WTC11 (cell line): ENCODE data around the gene MEX3B. TPM values are rescaled to one million over a fixed set of nuclear protein-coding genes. Genes with fewer than 3 reads are reported as not detected.

Source experiments
- ATAC-seq: fragments of 200-7000 bp; cut with Tn5 transposase; 2 replicates; pipeline ENCODE4 v1.10.0; 2021; ENCODE audit warnings: mild to moderate bottlenecking, moderate library complexity
- CTCF ChIA-PET: fragments of 300-600 bp; sonication (Branson Sonifier 250); formaldehyde crosslinking; loops from one replicate; lab custom pipeline; 2021; ENCODE audit warnings: antibody characterized with exemption; lab: Charles Lee
- POLR2A ChIA-PET: fragments of 350-600 bp; sonication (Branson Sonifier 250); formaldehyde crosslinking; loops from one replicate; lab custom pipeline; 2021; ENCODE audit warnings: antibody characterized with exemption; lab: Charles Lee
- DNase-seq: peaks from one replicate; pipeline ENCODE4 v3.0.0; 2021; ENCODE audit warnings: low spot score
- H3K27ac Mint-ChIP-seq: 2 replicates; pipeline ENCODE4 v1.8.0; 2021; ENCODE audit warnings: mixed read lengths
- H3K27me3 Mint-ChIP-seq: 2 replicates; pipeline ENCODE4 v1.8.0; 2021; ENCODE audit warnings: low read depth, mild to moderate bottlenecking, moderate library complexity, mixed read lengths
- H3K36me3 Mint-ChIP-seq: 2 replicates; pipeline ENCODE4 v1.8.0; 2021; ENCODE audit warnings: mixed read lengths
- H3K4me1 Mint-ChIP-seq: 2 replicates; pipeline ENCODE4 v1.8.0; 2022; ENCODE audit warnings: mixed read lengths
- H3K4me3 Mint-ChIP-seq: 2 replicates; pipeline ENCODE4 v1.8.0; 2021; ENCODE audit warnings: mild to moderate bottlenecking, moderate library complexity, mixed read lengths
- H3K9me3 Mint-ChIP-seq: 2 replicates; pipeline ENCODE4 v1.8.0; 2021; ENCODE audit warnings: mixed read lengths
- CREB1 ChIP-seq: sonication (generic); formaldehyde crosslinking; IDR thresholded peaks from 2 replicates; pipeline ENCODE4 v1.8.0; 2023; ENCODE audit warnings: mild to moderate bottlenecking, missing genetic modification reagents
- CREM ChIP-seq: sonication (generic); formaldehyde crosslinking; IDR thresholded peaks from 2 replicates; pipeline ENCODE4 v1.8.1; 2022; ENCODE audit warnings: mild to moderate bottlenecking, missing genetic modification reagents, moderate library complexity
- EMX1 ChIP-seq: fragments of 250-450 bp; sonication (Bioruptor Pico); IDR thresholded peaks from 2 replicates; pipeline ENCODE4 v1.8.0; 2021; ENCODE audit warnings: mild to moderate bottlenecking
- GRHL2 ChIP-seq: fragments of 250-450 bp; sonication (Bioruptor Pico); IDR thresholded peaks from 2 replicates; pipeline ENCODE4 v1.8.0; 2022; ENCODE audit warnings: mild to moderate bottlenecking, moderate library complexity; ENCODE audit not compliant: insufficient replicate concordance, severe bottlenecking
- JAZF1 ChIP-seq: fragments of 250-450 bp; sonication (Bioruptor Pico); IDR thresholded peaks from 2 replicates; pipeline ENCODE4 v1.9.0; 2021; ENCODE audit warnings: moderate library complexity, mild to moderate bottlenecking, inconsistent platforms
- JUN ChIP-seq: sonication (generic); formaldehyde crosslinking; IDR thresholded peaks from 2 replicates; pipeline ENCODE4 v1.8.0; 2023; ENCODE audit warnings: mild to moderate bottlenecking, missing genetic modification reagents
- MYBL2 ChIP-seq: sonication (generic); formaldehyde crosslinking; IDR thresholded peaks from 2 replicates; pipeline ENCODE4 v1.8.1; 2023; ENCODE audit warnings: mild to moderate bottlenecking, moderate library complexity, missing genetic modification reagents
- NFYB ChIP-seq: sonication (generic); formaldehyde crosslinking; conservative IDR thresholded peaks from 2 replicates; pipeline ENCODE4 v1.8.0; 2022; ENCODE audit warnings: low read depth, missing genetic modification reagents
- NR2C2 ChIP-seq: sonication (generic); formaldehyde crosslinking; IDR thresholded peaks from 2 replicates; pipeline ENCODE4 v1.8.0; 2022; ENCODE audit warnings: mild to moderate bottlenecking, missing genetic modification reagents
- RELA ChIP-seq: sonication (generic); formaldehyde crosslinking; IDR thresholded peaks from 2 replicates; pipeline ENCODE4 v1.8.1; 2022; ENCODE audit warnings: missing genetic modification reagents, mild to moderate bottlenecking, borderline replicate concordance
- SOX15 ChIP-seq: fragments of 250-450 bp; sonication (Bioruptor Pico); IDR thresholded peaks from 2 replicates; pipeline ENCODE4 v1.9.0; 2021; ENCODE audit warnings: mild to moderate bottlenecking
- TEAD4 ChIP-seq: sonication (generic); formaldehyde crosslinking; IDR thresholded peaks from 2 replicates; pipeline ENCODE4 v1.8.0; 2022; ENCODE audit warnings: mild to moderate bottlenecking, missing genetic modification reagents
- ZBTB21 ChIP-seq: sonication (generic); formaldehyde crosslinking; IDR thresholded peaks from 2 replicates; pipeline ENCODE4 v1.8.1; 2023; ENCODE audit warnings: mild to moderate bottlenecking, missing genetic modification reagents, borderline replicate concordance
- ZNF138 ChIP-seq: sonication (generic); formaldehyde crosslinking; conservative IDR thresholded peaks from 2 replicates; pipeline ENCODE4 v1.8.1; 2022; ENCODE audit warnings: mild to moderate bottlenecking, moderate library complexity, missing genetic modification reagents
- ZNF219 ChIP-seq: sonication (generic); formaldehyde crosslinking; IDR thresholded peaks from 2 replicates; pipeline ENCODE4 v1.8.0; 2023; ENCODE audit warnings: missing genetic modification reagents, mild to moderate bottlenecking, borderline replicate concordance
- ZNF423 ChIP-seq: fragments of 250-450 bp; sonication (Bioruptor Pico); IDR thresholded peaks from 2 replicates; pipeline ENCODE4 v2.1.2; 2022; ENCODE audit warnings: mild to moderate bottlenecking, moderate library complexity
- ZNF671 ChIP-seq: fragments of 250-450 bp; sonication (Bioruptor Pico); IDR thresholded peaks from 2 replicates; pipeline ENCODE4 v1.8.0; 2021; ENCODE audit warnings: mild to moderate bottlenecking
- total RNA-seq: library from RNA; stranded (reverse); gene quantifications from 3 replicates; pipeline ENCODE4 v1.2.3, GENCODE V29; 2021
- TF ChIP-seq, protein P1 (sequence below): sonication (generic); formaldehyde crosslinking; IDR thresholded peaks from 2 replicates; pipeline ENCODE4 v1.8.0; 2022; ENCODE audit warnings: mild to moderate bottlenecking, missing genetic modification reagents
- TF ChIP-seq, protein P2 (sequence below): sonication (generic); formaldehyde crosslinking; IDR thresholded peaks from 2 replicates; pipeline ENCODE4 v1.8.0; 2022; ENCODE audit warnings: mild to moderate bottlenecking, missing genetic modification reagents
- TF ChIP-seq, protein P3 (sequence below): sonication (generic); formaldehyde crosslinking; IDR thresholded peaks from 2 replicates; pipeline ENCODE4 v1.8.0; 2022; ENCODE audit warnings: mild to moderate bottlenecking, missing genetic modification reagents
- TF ChIP-seq, protein P4 (sequence below): sonication (generic); formaldehyde crosslinking; IDR thresholded peaks from 2 replicates; pipeline ENCODE4 v1.8.0; 2023; ENCODE audit warnings: mild to moderate bottlenecking, missing genetic modification reagents
- TF ChIP-seq, protein P5 (sequence below): fragments of 250-450 bp; sonication (Bioruptor Pico); IDR thresholded peaks from 2 replicates; pipeline ENCODE4 v2.1.2; 2022; ENCODE audit warnings: mild to moderate bottlenecking, moderate library complexity
- TF ChIP-seq, protein P6 (sequence below): sonication (generic); formaldehyde crosslinking; IDR thresholded peaks from 2 replicates; pipeline ENCODE4 v1.8.1; 2022; ENCODE audit warnings: low read depth, missing genetic modification reagents, borderline replicate concordance
- TF ChIP-seq, protein P7 (sequence below): sonication (generic); formaldehyde crosslinking; IDR thresholded peaks from 2 replicates; pipeline ENCODE4 v1.8.1; 2023; ENCODE audit warnings: mild to moderate bottlenecking, missing genetic modification reagents
- TF ChIP-seq, protein P8 (sequence below): fragments of 250-450 bp; sonication (Bioruptor Pico); IDR thresholded peaks from 2 replicates; pipeline ENCODE4 v1.9.0; 2021; ENCODE audit warnings: mild to moderate bottlenecking

MEX3B gene
- total RNA-seq, 1 experiment from 2014 or later = 8.8 TPM

DNA sequence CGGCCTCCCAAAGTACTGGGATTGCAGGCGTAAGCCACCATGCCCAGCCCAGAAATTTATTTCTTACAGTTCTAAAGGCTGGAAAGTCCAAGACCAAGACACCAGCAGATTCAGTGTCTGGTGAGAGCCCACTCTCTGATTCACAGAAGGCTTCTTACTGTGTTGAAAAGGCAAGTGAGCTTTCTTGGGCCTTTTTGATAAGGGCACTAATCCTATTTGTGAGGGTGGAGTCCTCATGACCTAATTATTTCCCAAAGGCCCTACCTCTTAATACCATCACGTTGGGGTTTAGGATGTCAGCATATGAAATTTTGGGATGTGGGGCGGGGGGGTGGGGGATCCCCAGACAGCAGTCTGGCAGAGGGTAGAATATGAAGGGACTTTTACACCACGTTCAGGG is 47.5 kb upstream of the MEX3B start (continued):
- TF ChIP-seq, protein P1, sequence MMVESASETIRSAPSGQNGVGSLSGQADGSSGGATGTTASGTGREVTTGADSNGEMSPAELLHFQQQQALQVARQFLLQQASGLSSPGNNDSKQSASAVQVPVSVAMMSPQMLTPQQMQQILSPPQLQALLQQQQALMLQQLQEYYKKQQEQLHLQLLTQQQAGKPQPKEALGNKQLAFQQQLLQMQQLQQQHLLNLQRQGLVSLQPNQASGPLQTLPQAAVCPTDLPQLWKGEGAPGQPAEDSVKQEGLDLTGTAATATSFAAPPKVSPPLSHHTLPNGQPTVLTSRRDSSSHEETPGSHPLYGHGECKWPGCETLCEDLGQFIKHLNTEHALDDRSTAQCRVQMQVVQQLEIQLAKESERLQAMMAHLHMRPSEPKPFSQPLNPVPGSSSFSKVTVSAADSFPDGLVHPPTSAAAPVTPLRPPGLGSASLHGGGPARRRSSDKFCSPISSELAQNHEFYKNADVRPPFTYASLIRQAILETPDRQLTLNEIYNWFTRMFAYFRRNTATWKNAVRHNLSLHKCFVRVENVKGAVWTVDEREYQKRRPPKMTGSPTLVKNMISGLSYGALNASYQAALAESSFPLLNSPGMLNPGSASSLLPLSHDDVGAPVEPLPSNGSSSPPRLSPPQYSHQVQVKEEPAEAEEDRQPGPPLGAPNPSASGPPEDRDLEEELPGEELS (CRISPR knock-in tag) = no peak
- TF ChIP-seq CREB1 (no peak), SOX15 (no peak), NR2C2 (CRISPR knock-in tag) (no peak), ZNF219 (CRISPR knock-in tag) (no peak), JAZF1 (CRISPR knock-in tag) (no peak)

DNA sequence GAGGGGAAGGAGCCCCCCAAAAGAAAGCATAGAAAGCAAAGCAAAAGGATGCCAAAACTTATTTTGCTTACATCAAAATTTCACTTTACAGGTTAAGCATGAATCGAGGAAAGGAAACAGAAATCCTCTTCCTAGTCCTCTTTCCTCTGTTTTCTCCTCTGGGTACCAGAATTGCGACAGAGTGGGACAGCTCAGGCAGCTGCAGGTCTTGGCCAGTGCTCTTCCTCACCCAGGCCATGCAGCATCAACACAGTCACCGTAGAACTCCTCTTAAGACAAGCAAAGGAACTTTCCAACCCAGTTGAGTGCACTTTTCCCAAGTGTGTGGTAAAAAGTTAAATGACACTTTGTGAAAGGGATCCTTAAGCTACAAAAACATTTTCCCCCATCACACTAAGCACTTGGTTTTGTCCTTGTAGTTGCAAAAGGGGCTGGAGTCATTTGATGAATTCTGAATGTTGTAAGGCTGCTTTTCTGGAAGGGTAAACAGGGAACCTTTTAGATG is 45.9 kb upstream of the MEX3B start:
- Mint-ChIP-seq H3K27ac (no peak overlapping the region), H3K9me3 (peaks cover 3% of the 10 kb centered on the region; the same call in 1 of the 2 replicates), H3K27me3 (peaks cover 2% of the 10 kb centered on the region), H3K36me3 (no peaks in the 10 kb centered on the region), H3K4me1 (peaks cover 25% of the 10 kb centered on the region), H3K4me3 (no peak overlapping the region)
- ChIA-PET CTCF (interaction anchor here (0.8 to 4.0 kb wide), 4 partner anchors 10 to 49 kb away, joined by 3 to 18 read pairs (median 4); no protein-coding TSS in a partner anchor), POLR2A (no interaction called here)
- TF ChIP-seq JAZF1 (CRISPR knock-in tag) (no peak), CREM (CRISPR knock-in tag) (no peak), ZNF423 (CRISPR knock-in tag) (no peak), ZNF671 (CRISPR knock-in tag) (no peak), JUN (CRISPR knock-in tag) (no peak), RELA (CRISPR knock-in tag) (no peak), ZNF138 (CRISPR knock-in tag) (no peak), TEAD4 (no peak), ZBTB21 (CRISPR knock-in tag) (no peak), MYBL2 (CRISPR knock-in tag) (no peak), NFYB (CRISPR knock-in tag) (no peak), EMX1 (CRISPR knock-in tag) (no peak), GRHL2 (CRISPR knock-in tag) (no peak)
- TF ChIP-seq, protein P2, sequence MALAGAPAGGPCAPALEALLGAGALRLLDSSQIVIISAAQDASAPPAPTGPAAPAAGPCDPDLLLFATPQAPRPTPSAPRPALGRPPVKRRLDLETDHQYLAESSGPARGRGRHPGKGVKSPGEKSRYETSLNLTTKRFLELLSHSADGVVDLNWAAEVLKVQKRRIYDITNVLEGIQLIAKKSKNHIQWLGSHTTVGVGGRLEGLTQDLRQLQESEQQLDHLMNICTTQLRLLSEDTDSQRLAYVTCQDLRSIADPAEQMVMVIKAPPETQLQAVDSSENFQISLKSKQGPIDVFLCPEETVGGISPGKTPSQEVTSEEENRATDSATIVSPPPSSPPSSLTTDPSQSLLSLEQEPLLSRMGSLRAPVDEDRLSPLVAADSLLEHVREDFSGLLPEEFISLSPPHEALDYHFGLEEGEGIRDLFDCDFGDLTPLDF (CRISPR knock-in tag) = no peak
- TF ChIP-seq, protein P3, sequence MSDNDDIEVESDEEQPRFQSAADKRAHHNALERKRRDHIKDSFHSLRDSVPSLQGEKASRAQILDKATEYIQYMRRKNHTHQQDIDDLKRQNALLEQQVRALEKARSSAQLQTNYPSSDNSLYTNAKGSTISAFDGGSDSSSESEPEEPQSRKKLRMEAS = no peak
- TF ChIP-seq, protein P4, sequence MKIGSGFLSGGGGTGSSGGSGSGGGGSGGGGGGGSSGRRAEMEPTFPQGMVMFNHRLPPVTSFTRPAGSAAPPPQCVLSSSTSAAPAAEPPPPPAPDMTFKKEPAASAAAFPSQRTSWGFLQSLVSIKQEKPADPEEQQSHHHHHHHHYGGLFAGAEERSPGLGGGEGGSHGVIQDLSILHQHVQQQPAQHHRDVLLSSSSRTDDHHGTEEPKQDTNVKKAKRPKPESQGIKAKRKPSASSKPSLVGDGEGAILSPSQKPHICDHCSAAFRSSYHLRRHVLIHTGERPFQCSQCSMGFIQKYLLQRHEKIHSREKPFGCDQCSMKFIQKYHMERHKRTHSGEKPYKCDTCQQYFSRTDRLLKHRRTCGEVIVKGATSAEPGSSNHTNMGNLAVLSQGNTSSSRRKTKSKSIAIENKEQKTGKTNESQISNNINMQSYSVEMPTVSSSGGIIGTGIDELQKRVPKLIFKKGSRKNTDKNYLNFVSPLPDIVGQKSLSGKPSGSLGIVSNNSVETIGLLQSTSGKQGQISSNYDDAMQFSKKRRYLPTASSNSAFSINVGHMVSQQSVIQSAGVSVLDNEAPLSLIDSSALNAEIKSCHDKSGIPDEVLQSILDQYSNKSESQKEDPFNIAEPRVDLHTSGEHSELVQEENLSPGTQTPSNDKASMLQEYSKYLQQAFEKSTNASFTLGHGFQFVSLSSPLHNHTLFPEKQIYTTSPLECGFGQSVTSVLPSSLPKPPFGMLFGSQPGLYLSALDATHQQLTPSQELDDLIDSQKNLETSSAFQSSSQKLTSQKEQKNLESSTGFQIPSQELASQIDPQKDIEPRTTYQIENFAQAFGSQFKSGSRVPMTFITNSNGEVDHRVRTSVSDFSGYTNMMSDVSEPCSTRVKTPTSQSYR (CRISPR knock-in tag) = no peak
- TF ChIP-seq, protein P5, sequence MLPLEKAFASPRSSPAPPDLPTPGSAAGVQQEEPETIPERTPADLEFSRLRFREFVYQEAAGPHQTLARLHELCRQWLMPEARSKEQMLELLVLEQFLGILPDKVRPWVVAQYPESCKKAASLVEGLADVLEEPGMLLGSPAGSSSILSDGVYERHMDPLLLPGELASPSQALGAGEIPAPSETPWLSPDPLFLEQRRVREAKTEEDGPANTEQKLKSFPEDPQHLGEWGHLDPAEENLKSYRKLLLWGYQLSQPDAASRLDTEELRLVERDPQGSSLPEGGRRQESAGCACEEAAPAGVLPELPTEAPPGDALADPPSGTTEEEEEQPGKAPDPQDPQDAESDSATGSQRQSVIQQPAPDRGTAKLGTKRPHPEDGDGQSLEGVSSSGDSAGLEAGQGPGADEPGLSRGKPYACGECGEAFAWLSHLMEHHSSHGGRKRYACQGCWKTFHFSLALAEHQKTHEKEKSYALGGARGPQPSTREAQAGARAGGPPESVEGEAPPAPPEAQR (CRISPR knock-in tag) = no peak
- TF ChIP-seq, protein P6, sequence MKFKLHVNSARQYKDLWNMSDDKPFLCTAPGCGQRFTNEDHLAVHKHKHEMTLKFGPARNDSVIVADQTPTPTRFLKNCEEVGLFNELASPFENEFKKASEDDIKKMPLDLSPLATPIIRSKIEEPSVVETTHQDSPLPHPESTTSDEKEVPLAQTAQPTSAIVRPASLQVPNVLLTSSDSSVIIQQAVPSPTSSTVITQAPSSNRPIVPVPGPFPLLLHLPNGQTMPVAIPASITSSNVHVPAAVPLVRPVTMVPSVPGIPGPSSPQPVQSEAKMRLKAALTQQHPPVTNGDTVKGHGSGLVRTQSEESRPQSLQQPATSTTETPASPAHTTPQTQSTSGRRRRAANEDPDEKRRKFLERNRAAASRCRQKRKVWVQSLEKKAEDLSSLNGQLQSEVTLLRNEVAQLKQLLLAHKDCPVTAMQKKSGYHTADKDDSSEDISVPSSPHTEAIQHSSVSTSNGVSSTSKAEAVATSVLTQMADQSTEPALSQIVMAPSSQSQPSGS (CRISPR knock-in tag) = no peak
- TF ChIP-seq, protein P7, sequence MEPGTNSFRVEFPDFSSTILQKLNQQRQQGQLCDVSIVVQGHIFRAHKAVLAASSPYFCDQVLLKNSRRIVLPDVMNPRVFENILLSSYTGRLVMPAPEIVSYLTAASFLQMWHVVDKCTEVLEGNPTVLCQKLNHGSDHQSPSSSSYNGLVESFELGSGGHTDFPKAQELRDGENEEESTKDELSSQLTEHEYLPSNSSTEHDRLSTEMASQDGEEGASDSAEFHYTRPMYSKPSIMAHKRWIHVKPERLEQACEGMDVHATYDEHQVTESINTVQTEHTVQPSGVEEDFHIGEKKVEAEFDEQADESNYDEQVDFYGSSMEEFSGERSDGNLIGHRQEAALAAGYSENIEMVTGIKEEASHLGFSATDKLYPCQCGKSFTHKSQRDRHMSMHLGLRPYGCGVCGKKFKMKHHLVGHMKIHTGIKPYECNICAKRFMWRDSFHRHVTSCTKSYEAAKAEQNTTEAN = no peak
- TF ChIP-seq, protein P8, sequence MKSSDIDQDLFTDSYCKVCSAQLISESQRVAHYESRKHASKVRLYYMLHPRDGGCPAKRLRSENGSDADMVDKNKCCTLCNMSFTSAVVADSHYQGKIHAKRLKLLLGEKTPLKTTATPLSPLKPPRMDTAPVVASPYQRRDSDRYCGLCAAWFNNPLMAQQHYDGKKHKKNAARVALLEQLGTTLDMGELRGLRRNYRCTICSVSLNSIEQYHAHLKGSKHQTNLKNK (CRISPR knock-in tag) = no peak
- DNase-seq (no peak), ATAC-seq (no peak)
